Mucosa of rectum (tissue), 2 donors: ENCODE results near the gene PTTG1IP.

Source experiments
- H3K27ac ChIP-seq, 2 donors: one replicate each; pipeline ENCODE4 v1.7.0; 2013; ENCODE audit warnings: inconsistent platforms in 2 of 2, low read depth in 2 of 2, low read length in 2 of 2
- H3K27me3 ChIP-seq, 2 donors: one replicate each; pipeline ENCODE4 v1.7.0; 2013; ENCODE audit warnings: low read length in 2 of 2; ENCODE audit not compliant: control insufficient read depth in 2 of 2, insufficient read depth in 2 of 2
- H3K36me3 ChIP-seq, 2 donors: one replicate each; pipeline ENCODE4 v1.7.0; 2013; ENCODE audit warnings: low read length in 2 of 2; ENCODE audit not compliant: control insufficient read depth in 2 of 2, insufficient read depth in 2 of 2
- H3K4me1 ChIP-seq, 2 donors: one replicate each; pipeline ENCODE4 v1.7.0; 2013; ENCODE audit warnings: low read length in 2 of 2, mild to moderate bottlenecking in 1 of 2; ENCODE audit not compliant: control insufficient read depth in 2 of 2, insufficient read depth in 2 of 2
- H3K4me3 ChIP-seq, 2 donors: one replicate each; pipeline ENCODE4 v1.7.0; 2013; ENCODE audit warnings: low read length in 2 of 2
- H3K9ac ChIP-seq, 2 donors: one replicate each; pipeline ENCODE4 v1.7.0; 2013; ENCODE audit warnings: low read length in 2 of 2, low read depth in 1 of 2, mild to moderate bottlenecking in 1 of 2
- H3K9me3 ChIP-seq, 2 donors: one replicate each; pipeline ENCODE4 v1.7.0; 2013; ENCODE audit warnings: low read length in 2 of 2; ENCODE audit not compliant: control insufficient read depth in 2 of 2
- donor health status: healthy.
- donor health status: Normal muscosa, but diverticular disease.

Gene PTTG1IP

GRCh38 chr21:44823179-44823660 is 50.3 kb downstream of the PTTG1IP start:
- H3K4me3 ChIP-seq = no peak overlapping the region
- no peaks in the 10 kb centered on the region for H3K36me3 ChIP-seq
- H3K27me3 ChIP-seq = no peaks in the 10 kb centered on the region
- H3K9ac ChIP-seq = no peak overlapping the region
- no peak overlapping the region for H3K27ac ChIP-seq
- peaks cover 0 to 2% of the 10 kb centered on the region in 2 donors for H3K9me3 ChIP-seq
- peaks cover 0 to 3% of the 10 kb centered on the region in 2 donors for H3K4me1 ChIP-seq

- H3K9me3 ChIP-seq = peaks cover 0 to 2% of the 10 kb centered on the region in 2 donors
- H3K4me1 ChIP-seq = peaks cover 0 to 3% of the 10 kb centered on the region in 2 donors
- no peak overlapping the region for H3K4me3 ChIP-seq
These were observed 50.9 kb downstream of the PTTG1IP start for GRCh38 chr21:44822484-44823178.

GRCh38 chr21:44820851-44821250 is 52.6 kb downstream of the PTTG1IP start:
- Histone ChIP-seq H3K27me3 (no peaks in the 10 kb centered on the region), H3K9ac (no peak overlapping the region), H3K9me3 (peaks cover 0 to 2% of the 10 kb centered on the region in 2 donors), H3K27ac (no peak overlapping the region), H3K4me1 (peaks cover 7 to 8% of the 10 kb centered on the region in 2 donors), H3K4me3 (no peak overlapping the region), H3K36me3 (no peaks in the 10 kb centered on the region)

More at GRCh38 chr21:44822484-44823178, 50.9 kb downstream of the PTTG1IP start:
- no peak overlapping the region for H3K9ac ChIP-seq
- H3K36me3 ChIP-seq = no peaks in the 10 kb centered on the region
- no peaks in the 10 kb centered on the region for H3K27me3 ChIP-seq
- no peak overlapping the region for H3K27ac ChIP-seq

GRCh38 chr21:44819283-44820243 is 53.9 kb downstream of the PTTG1IP start:
- Histone ChIP-seq H3K27ac (no peak overlapping the region), H3K9ac (no peak overlapping the region), H3K4me1 (peaks cover 7 to 8% of the 10 kb centered on the region in 2 donors), H3K4me3 (no peak overlapping the region), H3K9me3 (peaks cover 0 to 2% of the 10 kb centered on the region in 2 donors), H3K36me3 (no peaks in the 10 kb centered on the region), H3K27me3 (no peaks in the 10 kb centered on the region)

- Histone ChIP-seq H3K4me3 (peak overlapping the region; percentile 57 to 77), H3K27ac (peak overlapping the region; percentile 78 to 83), H3K9me3 (peaks cover 0 to 1% of the 10 kb centered on the region in 2 donors), H3K36me3 (peaks cover under 1 to 3% of the 10 kb centered on the region in 2 donors), H3K9ac (peak overlapping the region in 1 of 2 donors; percentile 90), H3K27me3 (no peaks in the 10 kb centered on the region), H3K4me1 (peaks cover 7 to 8% of the 10 kb centered on the region in 2 donors)
These were observed 54.9 kb downstream of the PTTG1IP start for GRCh38 chr21:44818640-44819011.

- Histone ChIP-seq H3K9me3 (no peaks in the 10 kb centered on the region), H3K4me3 (peak within 1 kb of the TSS; percentile 69 to 81), H3K36me3 (peaks cover 5 to 6% of the 10 kb centered on the region in 2 donors), H3K27me3 (no peaks in the 10 kb centered on the region), H3K4me1 (peaks cover 7 to 8% of the 10 kb centered on the region in 2 donors), H3K9ac (peak within 1 kb of the TSS; percentile 56 to 90), H3K27ac (peak within 1 kb of the TSS; percentile 78 to 83)
These were observed 55.4 kb downstream of the PTTG1IP start, which contains the start of gene SUMO3 for GRCh38 chr21:44817914-44818639. Gene SUMO3, minus strand, starts transcription at chr21:44818062. Its CDS starts 94 bp downstream, at chr21:44817968.

GRCh38 chr21:44817506-44817880 is 56.0 kb downstream of the PTTG1IP start:
- H3K27ac ChIP-seq = peak overlapping the region; percentile 78 to 83

GRCh38 chr21:44816761-44817505 is 56.6 kb downstream of the PTTG1IP start:
- Histone ChIP-seq H3K4me1 (peaks cover 7 to 8% of the 10 kb centered on the region in 2 donors), H3K9ac (peak overlapping the region; percentile 24 to 69)

More at GRCh38 chr21:44817506-44817880, 56.0 kb downstream of the PTTG1IP start:
- H3K9me3 ChIP-seq = no peaks in the 10 kb centered on the region
- H3K4me1 ChIP-seq = peaks cover 7 to 8% of the 10 kb centered on the region in 2 donors
- no peaks in the 10 kb centered on the region for H3K27me3 ChIP-seq
- peak overlapping the region; percentile 24 to 90 for H3K9ac ChIP-seq
- peaks cover 7% of the 10 kb centered on the region in 2 donors for H3K36me3 ChIP-seq
- H3K4me3 ChIP-seq = peak overlapping the region; percentile 69 to 81

More at GRCh38 chr21:44816761-44817505, 56.6 kb downstream of the PTTG1IP start:
- H3K27me3 ChIP-seq = no peaks in the 10 kb centered on the region
- no peak overlapping the region for H3K27ac ChIP-seq
- H3K4me3 ChIP-seq = peak overlapping the region; percentile 69 to 81
- peaks cover 7 to 9% of the 10 kb centered on the region in 2 donors for H3K36me3 ChIP-seq
- H3K9me3 ChIP-seq = no peaks in the 10 kb centered on the region
